HUES48 (cell line): Measurements from ENCODE around the gene TRIM38.

Experiments
- H3K27ac ChIP-seq: one replicate; pipeline ENCODE4 v1.7.0; 2013; ENCODE audit warnings: low read depth, low read length, inconsistent platforms
- H3K27me3 ChIP-seq: 2 replicates; pipeline ENCODE4 v1.6.1; 2013; ENCODE audit warnings: mild to moderate bottlenecking, low read length; ENCODE audit not compliant: control insufficient read depth, insufficient read depth
- H3K36me3 ChIP-seq: 2 replicates; pipeline ENCODE4 v1.6.1; 2013; ENCODE audit warnings: low read length; ENCODE audit not compliant: control insufficient read depth, insufficient read depth
- H3K4me1 ChIP-seq: 2 replicates; pipeline ENCODE4 v1.6.1; 2013; ENCODE audit warnings: mild to moderate bottlenecking, low read length; ENCODE audit not compliant: control insufficient read depth, insufficient read depth
- H3K4me3 ChIP-seq: 2 replicates; pipeline ENCODE4 v1.5.1; 2013; ENCODE audit warnings: mild to moderate bottlenecking, low read depth, low read length
- H3K9ac ChIP-seq: 2 replicates; pipeline ENCODE4 v1.6.1; 2013; ENCODE audit warnings: mild to moderate bottlenecking, low read depth, low read length, moderate library complexity
- H3K9me3 ChIP-seq: 2 replicates; pipeline ENCODE4 v1.6.1; 2013; ENCODE audit warnings: low read length; ENCODE audit not compliant: control insufficient read depth, insufficient read depth

The TRIM38 gene

GRCh38 chr6:26022132-26022472, 59.5 kb downstream of the TRIM38 start:
- no peaks in the 10 kb centered on the region for H3K9me3 ChIP-seq
- H3K9ac ChIP-seq, result peak overlapping the region; percentile 98
- H3K27ac ChIP-seq, result peak overlapping the region; percentile 99
- H3K4me3 ChIP-seq, result peak overlapping the region; percentile 73
- H3K27me3 ChIP-seq, result no peaks in the 10 kb centered on the region
- H3K36me3 ChIP-seq, result no peaks in the 10 kb centered on the region
- H3K4me1 ChIP-seq, result peaks cover 35% of the 10 kb centered on the region

DNA sequence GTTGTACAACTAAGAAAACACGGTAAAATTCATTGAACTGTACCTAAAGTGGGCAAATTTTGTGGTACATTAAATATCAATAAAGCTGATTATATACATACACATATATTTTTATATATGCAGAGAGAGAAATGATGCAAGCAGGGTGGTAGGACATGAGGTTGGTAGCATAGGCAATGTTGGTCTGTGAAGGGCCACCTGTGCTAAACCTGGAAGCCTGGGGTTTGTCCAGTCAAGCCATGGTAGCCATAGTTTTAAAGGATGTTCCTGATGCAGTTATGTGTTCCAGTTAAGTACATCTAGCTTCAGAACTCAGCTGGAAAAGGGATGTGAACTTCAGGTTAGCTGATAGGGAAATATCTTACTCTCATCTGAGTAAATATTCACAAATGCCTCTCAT, 60.1 kb downstream of the TRIM38 start:
- Histone ChIP-seq H3K4me1 (peaks cover 36% of the 10 kb centered on the region), H3K36me3 (no peaks in the 10 kb centered on the region), H3K27me3 (no peaks in the 10 kb centered on the region), H3K9ac (peak overlapping the region; percentile 98), H3K4me3 (peak overlapping the region; percentile 73; the same call in 1 of the 2 replicates), H3K27ac (peak overlapping the region; percentile 99), H3K9me3 (no peaks in the 10 kb centered on the region)

- H3K27me3 ChIP-seq, result no peaks in the 10 kb centered on the region
- peaks cover 41% of the 10 kb centered on the region for H3K4me1 ChIP-seq
- H3K4me3 ChIP-seq, result no peak overlapping the region
- no peak overlapping the region for H3K27ac ChIP-seq
- H3K9me3 ChIP-seq, result no peaks in the 10 kb centered on the region
- no peaks in the 10 kb centered on the region for H3K36me3 ChIP-seq
- no peak overlapping the region for H3K9ac ChIP-seq
These were observed 62.0 kb downstream of the TRIM38 start for GRCh38 chr6:26024651-26025046.

DNA sequence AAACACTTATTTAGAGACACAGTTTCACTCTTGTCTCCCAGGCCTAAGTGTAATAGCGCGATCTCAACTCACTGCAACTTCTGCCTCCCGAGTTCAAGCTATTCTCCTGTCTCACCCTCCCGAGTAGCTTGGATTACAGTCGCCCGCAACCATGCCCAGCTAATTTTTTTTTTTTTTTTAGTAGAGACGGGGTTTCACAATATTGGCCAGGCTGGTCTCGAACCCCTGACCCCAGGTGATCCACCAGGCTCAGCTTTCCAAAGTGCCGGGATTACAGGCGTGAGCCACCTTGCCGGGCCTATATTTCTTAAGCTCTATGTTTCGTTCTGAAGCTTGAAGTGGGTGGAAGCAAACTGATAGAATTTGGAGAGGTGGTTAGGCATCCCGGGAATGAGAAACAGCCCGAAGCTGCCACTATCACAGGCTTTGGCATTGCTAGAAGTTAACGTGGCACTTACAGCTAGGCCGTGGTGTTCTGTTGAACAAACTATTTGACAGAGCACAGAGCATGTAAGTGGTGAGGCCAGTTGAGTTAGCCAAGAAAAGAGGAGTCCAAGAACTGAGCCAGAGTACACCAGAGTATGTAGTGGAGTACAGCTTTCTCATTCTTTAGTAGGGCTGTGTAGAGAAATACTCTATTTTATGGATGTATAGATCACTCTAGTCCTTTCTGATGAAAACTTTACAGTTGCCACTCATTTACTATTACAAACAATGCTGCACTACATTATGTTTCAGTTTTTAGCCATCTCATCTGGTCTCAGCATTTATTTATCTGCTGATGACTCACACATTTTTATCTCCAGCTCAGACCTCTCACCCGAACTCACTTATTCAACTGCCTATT, 62.7 kb downstream of the TRIM38 start:
- no peaks in the 10 kb centered on the region for H3K9me3 ChIP-seq
- peak overlapping the region; percentile 96 for H3K9ac ChIP-seq
- no peaks in the 10 kb centered on the region for H3K27me3 ChIP-seq
- peak overlapping the region; percentile 77; the same call in 1 of the 2 replicates for H3K4me3 ChIP-seq
- H3K36me3 ChIP-seq, result no peaks in the 10 kb centered on the region
- H3K27ac ChIP-seq, result peak overlapping the region; percentile 96
- peaks cover 47% of the 10 kb centered on the region for H3K4me1 ChIP-seq

- Histone ChIP-seq H3K36me3 (no peaks in the 10 kb centered on the region), H3K27ac (peak overlapping the region; percentile 96), H3K27me3 (no peaks in the 10 kb centered on the region), H3K4me3 (peak overlapping the region; percentile 77), H3K9ac (peak overlapping the region; percentile 96), H3K9me3 (no peaks in the 10 kb centered on the region), H3K4me1 (peaks cover 49% of the 10 kb centered on the region)
These were observed 63.6 kb downstream of the TRIM38 start for GRCh38 chr6:26025894-26026832.

DNA sequence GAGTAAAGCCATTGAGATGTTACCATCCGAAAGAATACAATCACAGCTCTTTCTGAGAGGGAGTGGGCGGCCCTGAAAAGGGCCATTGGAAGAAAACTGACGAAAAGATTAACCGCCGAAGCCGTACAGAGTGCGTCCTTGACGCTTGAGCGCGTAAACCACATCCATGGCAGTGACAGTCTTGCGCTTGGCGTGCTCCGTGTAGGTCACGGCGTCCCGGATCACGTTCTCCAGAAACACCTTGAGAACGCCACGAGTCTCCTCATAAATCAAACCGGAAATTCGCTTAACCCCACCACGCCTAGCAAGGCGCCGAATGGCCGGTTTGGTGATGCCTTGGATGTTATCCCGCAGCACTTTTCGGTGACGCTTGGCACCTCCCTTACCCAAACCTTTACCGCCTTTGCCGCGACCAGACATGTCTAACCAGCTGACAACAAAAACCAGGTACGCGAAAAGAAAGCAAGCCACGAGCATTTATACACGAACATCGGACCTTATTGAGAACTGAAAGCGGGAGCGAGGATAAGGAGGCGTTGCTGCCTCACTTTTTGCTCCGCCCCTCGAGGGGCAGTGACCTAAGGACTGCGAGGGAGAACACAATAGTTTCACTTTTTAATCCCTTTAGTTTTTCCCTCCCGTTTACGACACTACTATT, 64.4 kb downstream of the TRIM38 start:
- H3K4me3 ChIP-seq, result peak overlapping the region; percentile 77
- peak overlapping the region; percentile 96 for H3K9ac ChIP-seq
- no peaks in the 10 kb centered on the region for H3K36me3 ChIP-seq
- H3K27ac ChIP-seq, result peak overlapping the region; percentile 96
- H3K9me3 ChIP-seq, result no peaks in the 10 kb centered on the region
- no peaks in the 10 kb centered on the region for H3K27me3 ChIP-seq
- peaks cover 49% of the 10 kb centered on the region for H3K4me1 ChIP-seq

DNA sequence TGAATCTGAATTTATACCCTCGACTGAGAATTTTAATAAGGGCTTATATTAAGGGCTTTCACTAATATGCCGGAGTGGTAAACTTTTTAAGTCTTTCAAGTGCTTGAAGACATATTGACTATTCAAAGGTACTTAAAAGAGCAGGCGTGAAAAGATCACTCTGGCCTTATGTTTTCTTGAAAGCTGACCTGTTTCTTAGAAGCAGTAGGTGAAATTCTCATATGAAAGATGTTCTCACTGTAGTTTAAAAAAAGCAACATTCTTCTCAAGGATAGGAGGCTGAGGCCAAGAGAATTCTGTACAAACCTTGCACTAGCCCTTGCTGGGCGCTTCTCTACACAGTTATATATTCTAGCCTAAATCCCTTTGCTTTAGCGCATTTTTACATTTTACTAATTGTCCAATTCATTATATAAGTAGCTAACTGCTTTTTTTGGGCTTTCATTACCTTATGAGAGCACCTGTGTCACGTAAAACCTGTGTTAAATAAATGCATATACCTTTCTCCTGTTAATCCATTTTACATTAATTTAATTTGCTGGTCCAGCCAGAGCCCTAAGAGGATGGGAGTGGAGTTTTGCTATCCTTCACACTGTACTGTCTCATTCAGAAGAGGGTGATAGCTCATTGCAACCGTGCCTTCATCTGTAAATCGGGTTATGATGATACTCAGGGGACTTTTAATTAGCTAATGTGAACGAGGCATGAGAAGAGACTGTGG, 65.0 kb downstream of the TRIM38 start:
- H3K27ac ChIP-seq, result peak overlapping the region; percentile 96
- peak overlapping the region; percentile 77 for H3K4me3 ChIP-seq
- peaks cover 45% of the 10 kb centered on the region for H3K4me1 ChIP-seq
- H3K9me3 ChIP-seq, result no peaks in the 10 kb centered on the region
- no peaks in the 10 kb centered on the region for H3K36me3 ChIP-seq
- peak overlapping the region; percentile 82 for H3K9ac ChIP-seq
- no peaks in the 10 kb centered on the region for H3K27me3 ChIP-seq

- Histone ChIP-seq H3K27ac (peak overlapping the region; percentile 96), H3K4me3 (peak overlapping the region; percentile 77; the same call in 1 of the 2 replicates), H3K9ac (peak overlapping the region; percentile 82), H3K9me3 (no peaks in the 10 kb centered on the region), H3K27me3 (no peaks in the 10 kb centered on the region), H3K36me3 (no peaks in the 10 kb centered on the region), H3K4me1 (peaks cover 41% of the 10 kb centered on the region)
These were observed 65.7 kb downstream of the TRIM38 start for GRCh38 chr6:26028212-26028745.

- Histone ChIP-seq H3K36me3 (no peaks in the 10 kb centered on the region), H3K9ac (peak overlapping the region; percentile 98), H3K4me3 (peak overlapping the region; percentile 8; the same call in 1 of the 2 replicates), H3K27ac (peak overlapping the region; percentile 96), H3K27me3 (no peaks in the 10 kb centered on the region), H3K9me3 (no peaks in the 10 kb centered on the region), H3K4me1 (peaks cover 41% of the 10 kb centered on the region)
These were observed 66.4 kb downstream of the TRIM38 start for GRCh38 chr6:26028746-26029569.
